ENCODE results near the gene RHOC.

DNA sequence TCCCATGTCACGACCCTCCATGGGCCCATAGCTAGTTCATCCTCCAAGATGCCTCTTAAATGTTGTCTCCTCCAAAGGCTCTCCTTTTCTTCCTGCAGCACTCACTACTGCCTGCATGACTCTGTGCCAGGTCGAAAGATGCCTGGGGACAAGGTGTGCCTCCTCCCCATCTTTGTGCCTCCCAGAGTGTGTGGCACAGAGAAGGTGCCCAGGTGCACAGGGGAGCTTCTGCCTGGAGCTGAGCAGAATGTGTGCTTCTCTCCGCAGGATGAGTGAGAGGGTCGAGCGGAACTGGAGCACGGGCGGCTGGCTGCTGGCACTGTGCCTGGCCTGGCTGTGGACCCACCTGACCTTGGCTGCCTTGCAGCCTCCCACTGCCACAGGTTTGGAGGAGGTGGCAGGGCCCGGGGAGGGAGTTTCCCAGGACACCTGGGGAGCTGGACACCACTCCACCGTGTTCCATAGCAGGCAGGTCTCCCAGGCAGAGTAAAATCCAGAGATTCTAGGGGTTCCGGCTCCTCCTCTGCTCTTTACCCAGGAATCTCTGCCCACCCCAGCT is 15.1 kb upstream of the RHOC start:
- TF ChIP-seq POLR2A (IDR thresholded peaks at IDR 0.05; ENCODE audit: low read depth, low read length) (no peak), TAF1 (IDR thresholded peaks at IDR 0.05; ENCODE audit: low read depth, low read length) (no peak), POLR2AphosphoS5 (IDR thresholded peaks at IDR 0.05; ENCODE audit: low read depth, low read length) (no peak), POU2F2 (IDR thresholded peaks at IDR 0.05; ENCODE audit: low read depth, low read length) (no peak), PAX5 (IDR thresholded peaks at IDR 0.05; ENCODE audit: insufficient read depth, low read length, severe bottlenecking) (no peak)
